T-helper 1 cell treated with Interleukin-12 subunit alpha and Interleukin-12 subunit beta and Interleukin-4 antibody, amounts not matched to agents 30 ng/mL and 1 ng/mL, for 36 hours (primary cell): ENCODE data around the gene SNAP23. TPM values are rescaled to one million over a fixed set of nuclear protein-coding genes. Genes with fewer than 3 reads are reported as not detected.

ENCODE experiments used
- intact Hi-C: fragments of 100-400 bp; cut with micrococcal nuclease; formaldehyde crosslinking; loops from one replicate; pipeline ENCODE4 v1.15.1; 2024
- total RNA-seq: library from RNA; stranded (reverse); gene quantifications from 2 replicates; pipeline ENCODE4 v1.2.3, GENCODE V29; 2022

The SNAP23 gene
- total RNA-seq = 70.8 and 72.3 TPM in 2 replicates

- intact Hi-C loops = loop anchor here (1.0 to 10.0 kb wide), 8 partner anchors 53 to 1789 kb away; partner anchors contain the start of genes GANC, GOLM2, HAUS2 and LRRC57
Measured at GRCh38 chr15:42495361-42496212, at the start of gene SNAP23. Gene SNAP23, plus strand, starts transcription at chr15:42495634. Its CDS starts 16,213 bp downstream, at chr15:42511847.

DNA sequence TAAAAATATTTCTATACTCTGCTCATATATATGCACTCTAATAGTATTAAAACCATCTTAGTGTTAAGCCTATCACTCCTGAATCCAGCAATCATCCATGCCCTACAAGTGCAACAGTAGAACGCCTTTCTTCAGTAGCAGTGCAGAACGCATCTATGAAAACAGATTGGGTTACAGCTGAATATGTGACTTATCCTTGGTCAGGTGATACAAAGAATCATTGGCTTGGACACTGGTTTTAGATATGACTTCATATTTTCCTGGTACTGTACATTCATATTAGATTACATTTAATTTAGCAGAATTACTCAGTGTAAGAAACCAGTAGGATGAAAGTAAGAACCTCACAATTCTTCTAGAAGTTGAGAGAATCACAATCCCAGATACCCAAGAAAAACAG lies 47.8 kb upstream of the SNAP23 start:
- intact Hi-C loops = no loop called here

- intact Hi-C loops = no loop called here
Measured at GRCh38 chr15:42448281-42448680, 47.2 kb upstream of the SNAP23 start.

- intact Hi-C loops = no loop called here
Measured at GRCh38 chr15:42449770-42450424, 45.5 kb upstream of the SNAP23 start.

- intact Hi-C loops = no loop called here
Measured at GRCh38 chr15:42450425-42450790, 45.0 kb upstream of the SNAP23 start.

GRCh38 chr15:42453826-42454225 lies 41.6 kb upstream of the SNAP23 start:
- intact Hi-C loops = no loop called here

DNA sequence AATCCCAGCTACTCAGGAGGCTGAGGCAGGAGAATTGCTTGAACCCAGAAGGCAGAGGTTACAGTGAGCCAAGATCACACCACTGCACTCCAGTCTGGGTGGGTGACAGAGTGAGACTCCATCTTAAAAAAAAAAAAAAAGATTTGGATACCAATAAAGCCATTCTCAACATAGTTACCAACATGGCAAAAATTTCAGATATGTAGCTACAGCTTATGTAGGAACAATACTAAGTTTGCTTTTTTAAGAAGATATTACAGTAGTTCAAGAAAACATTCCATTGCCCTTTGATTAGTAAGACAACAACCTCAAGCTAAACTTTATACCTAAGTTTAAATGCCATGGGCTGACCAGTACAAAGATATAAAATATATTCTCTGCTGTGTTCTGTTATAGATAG lies 38.9 kb upstream of the SNAP23 start:
- intact Hi-C loops = no loop called here

GRCh38 chr15:42456971-42457370 lies 38.5 kb upstream of the SNAP23 start:
- intact Hi-C loops = no loop called here

- intact Hi-C loops = no loop called here
Measured at GRCh38 chr15:42457445-42458442, 37.7 kb upstream of the SNAP23 start.

- intact Hi-C loops = no loop called here
Measured at GRCh38 chr15:42461261-42461660, 34.2 kb upstream of the SNAP23 start.

DNA sequence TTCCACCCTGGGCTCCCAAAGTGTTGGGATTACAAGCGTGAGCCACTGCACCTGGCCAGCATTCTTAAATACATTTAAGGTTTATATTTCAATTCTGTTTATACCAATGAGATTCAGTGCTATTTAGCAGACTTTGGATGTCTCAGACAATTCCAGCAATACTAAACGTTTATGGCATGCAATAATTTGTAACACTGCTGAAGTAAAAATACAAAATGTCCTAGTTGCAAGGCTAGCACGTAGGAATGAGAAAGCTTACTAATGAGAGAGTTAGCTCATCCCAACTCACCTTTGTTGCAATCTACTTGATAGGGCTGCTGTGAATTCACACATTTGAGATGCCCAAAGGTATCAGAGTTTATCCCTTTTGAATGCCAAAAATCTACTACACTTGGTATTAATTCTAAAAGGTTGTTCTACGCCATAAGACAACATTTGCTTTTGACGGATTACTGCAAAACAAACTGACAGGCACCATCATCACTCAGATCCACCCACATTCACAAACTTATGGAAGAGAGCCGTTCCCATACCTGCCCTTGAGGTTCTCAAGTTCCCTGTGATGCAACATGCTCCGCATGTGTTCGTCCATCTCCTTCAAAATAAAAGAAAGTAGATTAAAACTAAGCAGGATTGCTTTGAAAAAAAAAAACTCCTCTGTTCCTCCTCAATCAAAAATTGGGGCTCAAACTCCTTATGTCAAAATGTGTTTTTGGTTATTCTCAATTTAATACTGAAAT lies 29.7 kb upstream of the SNAP23 start:
- intact Hi-C loops = no loop called here

- intact Hi-C loops = loop anchor here (1.0 to 10.0 kb wide), 7 partner anchors 20 to 482 kb away; partner anchors contain the start of genes GANC, TMEM87A and ZNF106
Measured at GRCh38 chr15:42471002-42471401, 24.4 kb upstream of the SNAP23 start.

DNA sequence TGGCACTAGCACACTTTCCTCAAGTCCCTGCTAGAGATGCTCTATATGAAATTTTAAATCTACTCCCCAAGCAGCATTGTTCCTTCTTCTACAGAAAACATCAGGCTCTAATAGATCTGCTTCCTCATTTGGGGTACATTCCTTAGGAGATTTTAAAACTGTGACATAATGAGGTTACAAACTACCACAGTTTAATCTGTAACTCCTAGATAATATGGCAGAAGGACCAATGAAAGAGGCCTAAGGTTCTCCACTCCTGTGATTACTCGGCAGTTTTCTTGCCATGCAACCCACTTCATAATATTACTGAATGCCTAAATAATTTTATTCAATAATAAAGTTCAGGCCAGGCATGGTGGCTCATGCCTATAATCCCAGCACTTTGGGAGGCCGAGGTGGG lies 20.6 kb upstream of the SNAP23 start:
- intact Hi-C loops = loop anchor here (5.0 to 10.0 kb wide), 2 partner anchors 300 to 418 kb away; no protein-coding TSS in a partner anchor

GRCh38 chr15:42482701-42483100 lies 12.7 kb upstream of the SNAP23 start:
- intact Hi-C loops = no loop called here

DNA sequence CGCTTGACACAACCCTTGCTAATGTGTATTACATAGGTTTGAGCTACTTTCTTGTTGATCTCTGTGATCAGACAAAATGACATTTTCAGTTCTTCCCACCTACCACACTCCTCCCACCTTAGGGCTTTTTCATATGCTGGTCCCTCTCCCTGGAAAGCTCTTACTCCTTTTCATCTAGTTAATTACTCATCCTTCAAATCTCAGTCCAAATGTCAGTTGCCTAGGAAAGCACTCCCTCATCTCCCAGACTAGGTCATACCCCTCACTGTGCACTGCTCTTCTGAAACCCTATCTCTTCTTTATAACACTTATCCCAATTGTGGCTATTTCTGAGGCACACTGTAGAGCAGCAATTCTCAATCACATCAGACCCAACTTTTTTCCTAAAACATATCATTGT lies 11.8 kb upstream of the SNAP23 start:
- intact Hi-C loops = no loop called here

GRCh38 chr15:42490291-42490670 lies 5.2 kb upstream of the SNAP23 start:
- intact Hi-C loops = loop anchor here (1.0 to 10.0 kb wide), 8 partner anchors 19 to 1795 kb away; partner anchors contain the start of genes CDAN1, GOLM2, MGA and PDIA3

DNA sequence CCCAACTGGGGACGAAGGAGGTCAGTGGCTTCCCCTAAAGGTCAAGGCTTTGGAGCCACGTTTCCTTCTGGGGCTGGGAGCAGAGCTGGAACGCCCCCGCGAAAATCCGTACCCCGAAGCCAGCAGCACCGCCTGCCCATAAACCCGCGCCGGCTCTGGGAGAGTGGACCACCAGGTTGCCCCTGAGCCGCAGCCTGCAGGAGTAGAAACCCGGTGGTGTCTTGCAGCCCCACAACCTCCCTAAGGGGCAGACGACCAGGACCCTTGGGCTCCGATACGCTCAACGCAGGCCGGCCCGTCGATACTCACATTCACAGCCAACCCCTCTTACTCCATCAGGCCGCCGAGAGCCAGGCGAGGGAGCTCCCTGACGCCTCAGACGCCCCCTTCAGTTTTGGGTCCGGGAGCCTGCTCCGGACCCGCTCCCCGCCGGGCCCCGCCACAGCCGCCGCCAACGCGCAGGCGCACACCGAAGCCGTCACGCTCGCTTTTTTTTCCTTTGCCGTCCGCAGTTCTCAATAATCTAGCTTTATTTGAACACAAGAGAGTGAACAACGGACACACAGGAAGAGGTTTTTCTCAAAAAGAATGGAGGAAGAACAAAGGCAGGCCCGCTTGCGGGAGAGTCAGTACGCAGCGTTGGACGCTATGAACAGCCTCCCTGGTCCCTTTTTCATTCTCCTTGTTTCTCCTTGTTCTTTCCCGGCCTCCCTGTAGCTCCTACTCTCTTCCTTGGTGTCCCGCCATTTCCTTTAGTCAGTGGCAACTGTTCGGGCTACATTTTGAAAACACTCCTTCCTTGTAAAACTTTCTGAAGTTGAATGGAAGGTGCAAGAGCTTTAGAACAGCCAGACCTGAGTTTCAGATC lies 4.5 kb upstream of the SNAP23 start, which contains the start of gene ZNF106:
TSS of gene ZNF106 (minus strand) at position 471 of the 868 bp plus-strand sequence. CDS start 18,852 bp downstream, outside the sequence.
- intact Hi-C loops = loop anchor here (1.0 to 10.0 kb wide), 10 partner anchors 20 to 1794 kb away; partner anchors contain the start of genes CDAN1, GANC, GOLM2 and HAUS2

- intact Hi-C loops = loop anchor here (1.0 to 10.0 kb wide), 9 partner anchors 21 to 1793 kb away; partner anchors contain the start of genes CDAN1, GANC, GOLM2 and HAUS2
Measured at GRCh38 chr15:42491539-42492225, 3.8 kb upstream of the SNAP23 start.
